Mesendoderm (in vitro differentiated cells): Measurements from ENCODE around the gene SRPX2. TPM values are rescaled to one million over a fixed set of nuclear protein-coding genes. Genes with fewer than 3 reads are reported as not detected.
A peak's percentile ranks its signal among the peaks of the same experiment; 100 is the strongest.

Experiments
- DNase-seq: peaks from one replicate; pipeline ENCODE4 v3.0.0; 2013
- H2AK5ac ChIP-seq: 2 replicates; pipeline ENCODE4 v1.6.1; 2013; ENCODE audit warnings: low read length, inconsistent platforms
- H2BK120ac ChIP-seq: 2 replicates; pipeline ENCODE4 v1.6.1; 2013; ENCODE audit warnings: low read depth, mild to moderate bottlenecking, low read length, moderate library complexity, mixed read lengths
- H2BK15ac ChIP-seq: replicated peaks from 2 replicates; pipeline ENCODE4 v1.6.1; 2013; ENCODE audit warnings: low read depth, mild to moderate bottlenecking, moderate library complexity
- H2BK5ac ChIP-seq: 2 replicates; pipeline ENCODE4 v1.6.1; 2013; ENCODE audit warnings: low read length, inconsistent platforms
- H3K18ac ChIP-seq: 2 replicates; pipeline ENCODE4 v1.6.1; 2013; ENCODE audit warnings: mild to moderate bottlenecking, low read length, mixed read lengths
- H3K23ac ChIP-seq: one replicate; pipeline ENCODE4 v1.6.1; 2013; ENCODE audit warnings: low read length
- H3K27ac ChIP-seq: 2 replicates; pipeline ENCODE4 v1.5.1; 2013; ENCODE audit warnings: low read depth, mild to moderate bottlenecking, inconsistent platforms, low read length, moderate library complexity
- H3K27me3 ChIP-seq: 2 replicates; pipeline ENCODE4 v1.6.1; 2013; ENCODE audit warnings: low read length, control low read depth, mild to moderate bottlenecking, inconsistent platforms; ENCODE audit not compliant: insufficient read depth, poor library complexity
- H3K36me3 ChIP-seq: 2 replicates; pipeline ENCODE4 v1.6.1; 2013; ENCODE audit warnings: low read length, inconsistent platforms; ENCODE audit not compliant: control insufficient read depth, insufficient read depth
- H3K4ac ChIP-seq: one replicate; pipeline ENCODE4 v1.6.1; 2013; ENCODE audit warnings: low read depth, mild to moderate bottlenecking, low read length, moderate library complexity
- H3K4me1 ChIP-seq: 2 replicates; pipeline ENCODE4 v1.6.1; 2013; ENCODE audit warnings: low read depth, low read length, inconsistent platforms; ENCODE audit not compliant: control insufficient read depth
- H3K4me2 ChIP-seq: 2 replicates; pipeline ENCODE4 v1.6.1; 2013; ENCODE audit warnings: low read length
- H3K4me3 ChIP-seq: 2 replicates; pipeline ENCODE4 v1.5.1; 2013; ENCODE audit warnings: mild to moderate bottlenecking, low read length
- H3K56ac ChIP-seq: one replicate; pipeline ENCODE4 v1.6.1; 2013; ENCODE audit warnings: low read length
- H3K79me1 ChIP-seq: 2 replicates; pipeline ENCODE4 v1.6.1; 2013; ENCODE audit warnings: low read length, inconsistent platforms
- H3K79me2 ChIP-seq: 2 replicates; pipeline ENCODE4 v1.6.1; 2013; ENCODE audit warnings: mild to moderate bottlenecking, low read length; ENCODE audit not compliant: control insufficient read depth, insufficient read depth
- H3K9ac ChIP-seq: 2 replicates; pipeline ENCODE4 v1.6.1; 2013; ENCODE audit warnings: low read length, inconsistent platforms
- H4K5ac ChIP-seq: one replicate; pipeline ENCODE4 v1.6.1; 2013; ENCODE audit warnings: low read length
- H4K8ac ChIP-seq: one replicate; pipeline ENCODE4 v1.6.1; 2013; ENCODE audit warnings: low read depth, mild to moderate bottlenecking, control low read depth, low read length, moderate library complexity
- WGBS: extraction: QIAGEN DNeasy Blood & Tissue Kit; methylation state at CpG from one replicate; pipeline ENCODE4 v1.1.7; 2013; ENCODE audit warnings: low lambda C conversion rate, missing lambda C conversion rate; ENCODE audit not compliant: insufficient coverage; ENCODE audit errors: extremely low coverage; 5-methylcytosine and 5-hydroxymethylcytosine counted together
- polyA plus RNA-seq, 2 experiments: library from polyadenylated mRNA; stranded (reverse); fragments of 200-250 nt; gene quantifications; one replicate each; pipeline ENCODE4 v1.2.3, GENCODE V29; 2013

Gene SRPX2
- 0.10 TPM for polyA plus RNA-seq (2013, experiment 1 of 2)
- 0.03 TPM for polyA plus RNA-seq (2013, experiment 2 of 2)

DNA sequence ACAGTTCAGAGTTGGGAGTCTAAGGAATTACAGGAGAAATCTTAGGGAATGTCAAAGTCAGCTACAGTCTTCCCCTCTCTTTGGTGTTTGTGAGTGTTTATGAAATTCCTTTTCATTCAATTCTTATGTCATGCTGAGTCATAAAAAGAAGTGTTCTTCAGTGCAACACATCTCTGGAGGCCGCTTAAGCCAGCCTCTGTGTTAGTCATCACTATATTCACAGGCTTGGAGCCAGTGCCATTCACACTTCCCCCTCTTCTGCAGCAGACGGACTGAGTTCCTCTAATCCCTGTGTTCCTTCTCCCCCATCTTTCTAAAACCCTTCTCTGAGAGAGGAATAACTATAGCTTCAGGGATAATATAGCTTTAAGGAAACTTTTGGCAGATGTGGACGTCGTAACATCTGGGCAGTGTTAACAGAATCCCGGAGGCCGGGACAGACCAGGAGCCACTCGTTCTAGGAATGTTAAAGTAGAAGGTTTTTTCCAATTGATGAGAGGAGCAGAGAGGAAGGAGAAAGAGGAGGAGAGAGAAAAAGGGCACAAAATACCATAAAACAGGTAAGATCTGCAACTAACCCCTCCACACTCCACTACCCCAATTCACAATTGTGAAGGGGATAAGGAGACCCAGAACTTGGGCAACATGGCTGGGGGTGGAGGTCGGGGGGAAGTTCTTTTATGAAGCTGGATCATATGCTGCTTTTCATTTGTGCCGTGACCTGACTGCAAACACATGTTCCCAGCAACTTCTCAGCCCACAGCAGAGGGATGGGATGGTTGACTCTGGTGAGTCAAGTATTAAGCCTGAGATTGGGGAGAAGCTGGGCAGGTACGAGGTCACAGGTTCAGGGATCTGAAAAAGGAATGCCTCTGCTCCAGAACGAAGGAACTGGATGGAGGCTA is at the start of gene SRPX2:
Gene SRPX2, plus strand, starts transcription at position 244 of the 905 bp plus-strand sequence. CDS start 2,124 bp downstream, outside the sequence.
- Histone ChIP-seq H4K5ac (no peak within 1 kb of the TSS), H2AK5ac (no peak within 1 kb of the TSS), H3K79me2 (no peaks in the 10 kb centered on the region), H2BK15ac (no peak within 1 kb of the TSS), H4K8ac (no peak within 1 kb of the TSS), H3K27ac (no peak within 1 kb of the TSS), H3K4me3 (no peak within 1 kb of the TSS), H3K4ac (no peak within 1 kb of the TSS), H3K9ac (no peak within 1 kb of the TSS), H3K79me1 (no peaks in the 10 kb centered on the region), H3K27me3 (no peaks in the 10 kb centered on the region), H3K36me3 (no peaks in the 10 kb centered on the region), H3K18ac (no peak within 1 kb of the TSS), H3K4me1 (no peaks in the 10 kb centered on the region), H2BK120ac (no peak within 1 kb of the TSS), H3K56ac (no peak within 1 kb of the TSS), H2BK5ac (no peak within 1 kb of the TSS), H3K4me2 (no peak within 1 kb of the TSS), H3K23ac (no peak within 1 kb of the TSS)
- no peak for DNase-seq
- WGBS = no CpG with 5 or more reads among the region's 11 CpGs

- H2AK5ac ChIP-seq = no peak overlapping the region
- no peak overlapping the region for H3K27ac ChIP-seq
- H3K79me1 ChIP-seq = no peaks in the 10 kb centered on the region
- no peak for DNase-seq
- no peak overlapping the region for H4K5ac ChIP-seq
- no peak overlapping the region for H3K4ac ChIP-seq
- H2BK120ac ChIP-seq = no peak overlapping the region
- no peaks in the 10 kb centered on the region for H3K36me3 ChIP-seq
- H3K18ac ChIP-seq = no peak overlapping the region
- H2BK5ac ChIP-seq = no peak overlapping the region
- H4K8ac ChIP-seq = no peak overlapping the region
- WGBS = no CpG with 5 or more reads among the region's 2 CpGs
- no peak overlapping the region for H3K4me3 ChIP-seq
- H2BK15ac ChIP-seq = no peak overlapping the region
- no peaks in the 10 kb centered on the region for H3K27me3 ChIP-seq
- no peak overlapping the region for H3K4me2 ChIP-seq
- H3K56ac ChIP-seq = no peak overlapping the region
- H3K23ac ChIP-seq = no peak overlapping the region
- no peak overlapping the region for H3K9ac ChIP-seq
- H3K4me1 ChIP-seq = peaks cover 2% of the 10 kb centered on the region
- no peaks in the 10 kb centered on the region for H3K79me2 ChIP-seq
Observed at GRCh38 chrX:100596601-100597000, 47.4 kb upstream of the SRPX2 start.

GRCh38 chrX:100599456-100599855 is 44.5 kb upstream of the SRPX2 start:
- Histone ChIP-seq H4K8ac (no peak overlapping the region), H3K9ac (no peak overlapping the region), H2BK120ac (no peak overlapping the region), H4K5ac (no peak overlapping the region), H3K23ac (no peak overlapping the region), H3K4me1 (no peaks in the 10 kb centered on the region), H2AK5ac (no peak overlapping the region), H3K27ac (no peak overlapping the region), H3K4me3 (no peak overlapping the region), H3K27me3 (no peaks in the 10 kb centered on the region), H3K36me3 (no peaks in the 10 kb centered on the region), H2BK5ac (no peak overlapping the region), H3K79me1 (no peaks in the 10 kb centered on the region), H3K4ac (no peak overlapping the region), H3K18ac (no peak overlapping the region), H3K4me2 (no peak overlapping the region), H2BK15ac (no peak overlapping the region), H3K79me2 (no peaks in the 10 kb centered on the region), H3K56ac (no peak overlapping the region)
- WGBS = no CpG with 5 or more reads among the region's 9 CpGs
- DNase-seq = peak; percentile 42

DNA sequence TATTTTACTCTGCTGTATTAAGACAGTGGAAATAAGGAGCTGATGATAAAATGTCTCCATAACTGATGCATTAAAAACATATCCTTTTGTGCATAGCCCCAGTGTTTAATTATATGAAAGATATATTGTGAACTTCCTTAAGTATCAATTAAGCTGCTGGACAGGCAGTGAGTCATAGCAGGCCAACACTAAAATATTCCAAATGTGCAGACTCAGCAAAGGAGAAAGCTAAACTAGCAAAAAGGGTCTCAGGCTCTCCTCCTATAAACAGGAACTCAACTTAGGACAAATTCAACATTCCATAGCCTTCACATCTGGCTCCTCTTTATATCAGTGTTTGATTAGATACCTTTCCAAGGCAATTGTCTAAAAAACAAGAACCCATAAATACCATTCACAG is 43.7 kb upstream of the SRPX2 start:
- Histone ChIP-seq H3K79me2 (no peaks in the 10 kb centered on the region), H3K79me1 (no peaks in the 10 kb centered on the region), H4K5ac (no peak overlapping the region), H2BK15ac (no peak overlapping the region), H2BK5ac (no peak overlapping the region), H2BK120ac (no peak overlapping the region), H2AK5ac (no peak overlapping the region), H3K56ac (no peak overlapping the region), H3K4me3 (no peak overlapping the region), H3K18ac (no peak overlapping the region), H3K27me3 (no peaks in the 10 kb centered on the region), H4K8ac (no peak overlapping the region), H3K36me3 (no peaks in the 10 kb centered on the region), H3K23ac (no peak overlapping the region), H3K4me2 (no peak overlapping the region), H3K9ac (no peak overlapping the region), H3K27ac (no peak overlapping the region), H3K4me1 (no peaks in the 10 kb centered on the region), H3K4ac (no peak overlapping the region)
- DNase-seq = no peak

DNA sequence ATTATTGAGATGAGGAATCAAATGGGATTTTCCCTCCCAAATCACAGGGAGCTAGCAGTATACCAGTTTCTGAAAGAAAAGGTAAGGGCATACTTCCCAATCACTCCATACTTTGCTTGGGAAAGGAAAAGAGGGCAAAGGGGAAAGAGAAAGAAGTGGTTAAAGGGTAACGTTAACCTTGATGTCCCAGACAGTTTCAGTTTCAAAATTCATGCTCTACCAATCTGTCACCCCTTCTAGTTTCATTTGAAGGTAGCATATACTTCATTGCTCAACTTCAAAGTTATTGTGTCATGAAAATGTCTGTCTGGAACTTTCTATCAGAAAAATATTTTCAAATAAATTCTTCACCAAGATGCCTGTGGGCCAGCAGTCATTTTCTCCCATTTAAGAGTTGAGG is 43.2 kb upstream of the SRPX2 start:
- Histone ChIP-seq H2BK15ac (no peak overlapping the region), H3K23ac (no peak overlapping the region), H4K8ac (no peak overlapping the region), H3K36me3 (no peaks in the 10 kb centered on the region), H3K9ac (no peak overlapping the region), H3K4me3 (no peak overlapping the region), H3K4me2 (no peak overlapping the region), H4K5ac (no peak overlapping the region), H3K79me2 (no peaks in the 10 kb centered on the region), H3K27ac (no peak overlapping the region), H3K27me3 (no peaks in the 10 kb centered on the region), H2AK5ac (no peak overlapping the region), H3K79me1 (no peaks in the 10 kb centered on the region), H3K56ac (no peak overlapping the region), H3K4ac (no peak overlapping the region), H3K18ac (no peak overlapping the region), H3K4me1 (no peaks in the 10 kb centered on the region), H2BK120ac (no peak overlapping the region), H2BK5ac (no peak overlapping the region)
- no CpG with 5 or more reads among the region's 1 CpG for WGBS
- DNase-seq = no peak

GRCh38 chrX:100606753-100607152 is 37.2 kb upstream of the SRPX2 start:
- Histone ChIP-seq H2BK120ac (no peak overlapping the region), H3K4ac (no peak overlapping the region), H3K79me2 (no peaks in the 10 kb centered on the region), H2AK5ac (no peak overlapping the region), H3K9ac (no peak overlapping the region), H3K4me1 (no peaks in the 10 kb centered on the region), H4K5ac (no peak overlapping the region), H3K56ac (no peak overlapping the region), H2BK5ac (no peak overlapping the region), H3K18ac (no peak overlapping the region), H3K4me3 (no peak overlapping the region), H3K36me3 (no peaks in the 10 kb centered on the region), H2BK15ac (no peak overlapping the region), H3K27ac (no peak overlapping the region), H3K79me1 (no peaks in the 10 kb centered on the region), H3K23ac (no peak overlapping the region), H4K8ac (no peak overlapping the region), H3K27me3 (no peaks in the 10 kb centered on the region), H3K4me2 (no peak overlapping the region)
- no CpG with 5 or more reads among the region's 1 CpG for WGBS
- DNase-seq = no peak
